GM23248 (cell line): ENCODE data around the gene VLDLR.

ENCODE experiments used
- EZH2 ChIP-seq: fragments of 200-600 bp; sonication (generic); IDR thresholded peaks from 2 replicates; pipeline ENCODE4 v1.6.1; 2018; ENCODE audit warnings: antibody characterized with exemption, mild to moderate bottlenecking; ENCODE audit not compliant: insufficient read depth, poor library complexity, severe bottlenecking
- EZH2phosphoT487 ChIP-seq: fragments of 200-600 bp; sonication (generic); IDR thresholded peaks from 2 replicates; pipeline ENCODE4 v1.6.1; 2018; ENCODE audit warnings: antibody characterized with exemption, moderate library complexity, mild to moderate bottlenecking, low read depth; ENCODE audit not compliant: insufficient read depth

- TF ChIP-seq EZH2phosphoT487 (no peak), EZH2 (no peak)
Observed at GRCh38 chr9:2657427-2657826, 35.8 kb downstream of the VLDLR start.
